Hepatocyte (in vitro differentiated cells): ENCODE results near the gene PTPN13.

ENCODE experiments used
- EZH2 ChIP-seq: fragments of 200-600 bp; sonication (generic); IDR thresholded peaks from 2 replicates; pipeline ENCODE4 v1.6.1; 2016; ENCODE audit warnings: antibody characterized with exemption, mild to moderate bottlenecking, borderline replicate concordance
- EZH2phosphoT487 ChIP-seq: fragments of 200-600 bp; sonication (generic); IDR thresholded peaks from one replicate; pipeline ENCODE4 v1.6.1; 2018; ENCODE audit warnings: antibody characterized with exemption, mild to moderate bottlenecking, low read depth, moderate library complexity; ENCODE audit not compliant: unreplicated experiment, severe bottlenecking
- TF ChIP-seq, protein P1 (sequence below): fragments of 200-600 bp; sonication (generic); IDR thresholded peaks from 2 replicates; pipeline ENCODE4 v1.5.1; 2016; ENCODE audit warnings: antibody characterized with exemption, mild to moderate bottlenecking; ENCODE audit not compliant: poor library complexity

DNA sequence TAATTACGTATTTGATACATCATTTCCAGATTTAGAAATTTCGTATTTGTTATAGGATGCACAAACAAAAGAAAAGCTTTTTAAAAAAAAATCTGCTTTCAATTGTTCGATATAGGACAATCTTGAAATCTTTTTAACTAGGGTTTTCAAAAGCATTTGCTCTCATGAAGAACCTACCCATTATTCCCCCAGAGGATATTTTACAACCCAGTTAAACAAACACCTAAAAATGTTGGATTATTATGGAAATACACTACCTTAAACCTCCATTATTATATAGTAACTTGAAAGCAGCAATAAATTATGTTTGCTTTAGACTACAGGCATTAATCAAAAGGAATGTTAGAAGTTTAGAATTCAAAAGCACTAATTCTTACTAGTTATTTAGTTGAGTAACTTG, 110.5 kb downstream of the PTPN13 start:
- TF ChIP-seq, protein P1, sequence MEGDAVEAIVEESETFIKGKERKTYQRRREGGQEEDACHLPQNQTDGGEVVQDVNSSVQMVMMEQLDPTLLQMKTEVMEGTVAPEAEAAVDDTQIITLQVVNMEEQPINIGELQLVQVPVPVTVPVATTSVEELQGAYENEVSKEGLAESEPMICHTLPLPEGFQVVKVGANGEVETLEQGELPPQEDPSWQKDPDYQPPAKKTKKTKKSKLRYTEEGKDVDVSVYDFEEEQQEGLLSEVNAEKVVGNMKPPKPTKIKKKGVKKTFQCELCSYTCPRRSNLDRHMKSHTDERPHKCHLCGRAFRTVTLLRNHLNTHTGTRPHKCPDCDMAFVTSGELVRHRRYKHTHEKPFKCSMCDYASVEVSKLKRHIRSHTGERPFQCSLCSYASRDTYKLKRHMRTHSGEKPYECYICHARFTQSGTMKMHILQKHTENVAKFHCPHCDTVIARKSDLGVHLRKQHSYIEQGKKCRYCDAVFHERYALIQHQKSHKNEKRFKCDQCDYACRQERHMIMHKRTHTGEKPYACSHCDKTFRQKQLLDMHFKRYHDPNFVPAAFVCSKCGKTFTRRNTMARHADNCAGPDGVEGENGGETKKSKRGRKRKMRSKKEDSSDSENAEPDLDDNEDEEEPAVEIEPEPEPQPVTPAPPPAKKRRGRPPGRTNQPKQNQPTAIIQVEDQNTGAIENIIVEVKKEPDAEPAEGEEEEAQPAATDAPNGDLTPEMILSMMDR = no peak
- no peak for TF ChIP-seq EZH2phosphoT487
- TF ChIP-seq EZH2 = no peak
